ENCODE data around the gene ALOX15B.

ALOX15B gene

DNA sequence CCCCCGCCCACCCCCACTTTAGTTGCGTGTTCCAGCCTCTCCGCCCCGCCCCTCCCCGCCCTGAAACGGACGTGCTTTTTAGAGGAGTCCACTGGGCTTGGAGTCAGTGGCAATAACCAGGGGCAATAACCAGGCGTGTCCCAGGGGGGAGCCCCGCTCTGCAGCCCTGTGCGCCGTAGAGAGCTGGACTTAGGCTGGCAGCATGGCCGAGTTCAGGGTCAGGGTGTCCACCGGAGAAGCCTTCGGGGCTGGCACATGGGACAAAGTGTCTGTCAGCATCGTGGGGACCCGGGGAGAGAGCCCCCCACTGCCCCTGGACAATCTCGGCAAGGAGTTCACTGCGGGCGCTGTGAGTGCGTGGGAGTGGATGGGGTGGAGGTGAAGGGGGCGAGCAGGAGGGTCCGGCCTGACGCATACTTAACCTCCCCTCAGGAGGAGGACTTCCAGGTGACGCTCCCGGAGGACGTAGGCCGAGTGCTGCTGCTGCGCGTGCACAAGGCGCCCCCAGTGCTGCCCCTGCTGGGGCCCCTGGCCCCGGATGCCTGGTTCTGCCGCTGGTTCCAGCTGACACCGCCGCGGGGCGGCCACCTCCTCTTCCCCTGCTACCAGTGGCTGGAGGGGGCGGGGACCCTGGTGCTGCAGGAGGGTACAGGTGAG lies at the start of gene ALOX15B:
TSS of gene ALOX15B (plus strand) at position 106 of the 657 bp plus-strand sequence. CDS start at position 203, 97 bp downstream.
- DNase-seq = no peak

DNA sequence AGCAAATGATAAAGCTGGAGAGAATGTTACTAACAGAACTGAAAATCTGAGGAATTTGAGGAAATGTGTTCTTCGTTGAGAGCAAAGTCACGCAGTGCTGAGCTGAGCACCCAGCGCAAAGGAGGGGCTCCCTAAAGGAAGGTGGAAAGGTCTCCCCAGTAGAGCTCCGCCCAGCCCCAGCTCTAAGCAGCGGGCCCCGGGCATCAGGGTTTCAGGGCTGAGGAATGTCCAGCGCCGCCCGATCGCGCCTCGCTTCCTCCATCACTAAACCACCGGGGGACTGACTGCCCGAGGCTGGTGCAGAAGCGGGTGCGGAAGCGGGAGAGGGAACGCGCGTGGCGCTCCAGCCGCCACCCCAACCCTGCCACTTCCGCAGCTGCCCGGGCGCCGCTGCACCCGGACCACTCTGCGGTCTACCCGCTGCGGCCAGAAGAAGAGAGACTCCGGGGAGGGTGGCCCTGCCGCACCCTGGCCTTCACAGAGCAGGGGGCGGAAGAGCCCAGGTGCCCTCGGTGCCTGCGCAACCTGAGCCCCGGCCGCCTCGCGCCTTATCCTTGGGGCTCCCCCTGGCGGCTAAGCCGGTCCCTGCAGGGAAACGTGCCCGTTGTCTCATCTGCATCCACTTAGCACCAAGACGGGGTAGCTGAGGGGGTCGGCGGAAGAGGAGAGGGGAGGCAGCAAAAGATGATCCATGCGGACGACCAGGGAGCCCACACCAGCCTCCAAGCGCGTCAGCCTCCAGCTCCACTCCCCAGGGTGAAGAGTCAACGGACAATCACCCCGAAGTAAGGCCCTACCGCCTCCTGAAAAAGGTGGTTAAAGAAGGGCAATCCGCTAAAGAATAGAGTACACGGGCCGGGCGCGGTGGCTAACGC lies 48.8 kb upstream of the ALOX15B start:
- DNase-seq = no peak

- no peak for DNase-seq
These were observed 46.3 kb upstream of the ALOX15B start for GRCh38 chr17:7992516-7992915.

- DNase-seq = no peak
These were observed 45.9 kb upstream of the ALOX15B start for GRCh38 chr17:7992924-7993323.

- DNase-seq = no peak
These were observed 44.8 kb upstream of the ALOX15B start for GRCh38 chr17:7993972-7994589.

DNA sequence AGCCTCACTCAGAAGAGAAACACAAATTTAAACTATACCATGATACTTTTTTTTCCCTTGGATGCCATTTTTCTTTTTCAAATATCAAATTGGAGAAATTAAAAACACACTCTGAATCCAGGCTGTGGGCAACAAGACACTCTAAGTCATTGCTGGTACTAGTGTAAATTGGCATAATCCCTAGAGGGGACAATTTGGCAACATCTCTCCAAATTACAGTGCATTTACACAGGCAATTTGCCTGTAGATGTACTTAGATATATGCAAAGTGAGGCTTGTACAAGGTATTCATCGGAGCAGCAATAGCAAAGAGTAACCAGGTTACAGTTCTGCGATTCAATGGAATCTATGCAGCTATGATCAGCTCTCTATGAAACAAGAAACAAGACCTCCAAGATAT lies 43.1 kb upstream of the ALOX15B start:
- DNase-seq = no peak

DNA sequence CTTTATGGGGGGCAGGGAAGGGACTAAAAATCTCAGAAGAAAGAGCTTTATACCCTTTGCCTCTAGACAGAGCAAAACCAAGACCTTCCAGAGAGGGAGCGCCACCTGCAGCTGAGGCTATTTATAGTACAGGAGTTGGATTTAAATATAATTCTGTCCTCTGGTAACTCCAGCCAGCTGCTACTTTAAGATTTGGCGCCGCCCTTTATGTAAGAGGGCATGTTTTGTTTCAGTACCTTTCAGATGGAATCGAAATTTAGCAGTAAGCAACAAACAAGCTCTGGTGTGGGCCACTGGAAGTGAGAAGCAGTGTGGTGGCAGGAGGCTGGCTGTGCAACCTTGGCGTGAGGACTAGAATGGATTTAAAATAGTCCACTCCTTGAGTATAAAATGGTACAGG lies 41.7 kb upstream of the ALOX15B start:
- no peak for DNase-seq

DNA sequence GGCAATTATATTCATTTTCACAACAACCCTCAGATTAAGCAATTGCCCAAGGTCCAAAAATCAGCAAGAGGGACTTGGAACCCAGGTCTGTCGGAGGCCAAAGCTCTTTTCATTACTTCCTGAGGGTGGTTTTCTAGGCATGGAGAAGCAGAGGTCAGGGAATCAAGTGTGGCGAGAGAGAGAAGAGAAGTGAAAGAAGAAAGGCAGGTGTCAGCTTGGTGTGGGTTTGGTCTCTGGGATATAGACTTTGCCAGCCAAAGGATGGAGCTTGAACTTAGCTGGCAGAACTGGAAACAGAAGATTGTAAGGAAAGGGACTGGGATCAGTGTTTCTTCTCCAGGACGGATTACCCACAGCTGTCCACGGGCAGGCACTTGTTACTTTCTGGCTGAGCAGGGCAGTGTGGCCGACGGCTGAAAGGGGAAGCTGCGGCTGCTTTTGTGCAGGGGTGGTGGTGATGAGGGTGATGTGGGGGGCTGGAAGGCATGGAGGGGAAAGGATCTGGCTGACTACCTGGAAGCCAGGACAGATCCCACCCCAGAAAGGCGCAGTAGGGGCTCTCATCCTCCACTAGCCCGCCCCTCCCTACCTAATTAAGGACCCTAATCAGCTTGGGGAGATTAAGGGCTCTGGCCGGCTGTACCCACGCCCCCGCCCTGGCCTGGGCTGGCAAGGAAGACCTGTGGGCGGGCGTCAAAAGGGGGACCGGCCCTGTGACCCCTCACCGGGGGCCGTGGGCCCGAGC lies 36.7 kb upstream of the ALOX15B start, which contains the start of gene GUCY2D:
TSS of gene GUCY2D (plus strand) at position 640 of the 745 bp plus-strand sequence. CDS start 433 bp downstream, outside the sequence.
- no peak for DNase-seq

GRCh38 chr17:8002721-8003593 lies 35.9 kb upstream of the ALOX15B start:
- DNase-seq = no peak

- DNase-seq = no peak
These were observed 35.2 kb upstream of the ALOX15B start for GRCh38 chr17:8003594-8004181.

DNA sequence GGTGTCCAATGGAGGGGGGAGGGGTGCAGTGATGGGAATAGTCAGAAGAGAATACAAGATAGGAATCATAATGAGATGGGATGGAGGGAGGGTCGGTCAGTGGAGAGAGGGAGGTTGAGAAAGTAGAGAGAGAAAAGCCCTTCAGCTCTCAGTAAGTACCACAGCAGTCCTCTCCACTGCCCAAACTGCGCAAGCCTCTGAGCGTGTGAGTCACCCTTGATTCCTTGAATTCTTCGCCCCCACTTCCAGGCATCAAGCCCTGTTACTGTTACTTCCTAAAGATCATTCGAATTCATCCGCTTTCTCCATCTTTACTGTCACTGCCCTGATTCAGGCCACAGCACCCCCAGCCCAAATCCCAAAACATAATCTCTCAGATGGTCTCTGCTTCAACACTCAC lies 34.0 kb upstream of the ALOX15B start:
- DNase-seq = no peak

- DNase-seq = no peak
These were observed 33.5 kb upstream of the ALOX15B start for GRCh38 chr17:8005357-8005756.

DNA sequence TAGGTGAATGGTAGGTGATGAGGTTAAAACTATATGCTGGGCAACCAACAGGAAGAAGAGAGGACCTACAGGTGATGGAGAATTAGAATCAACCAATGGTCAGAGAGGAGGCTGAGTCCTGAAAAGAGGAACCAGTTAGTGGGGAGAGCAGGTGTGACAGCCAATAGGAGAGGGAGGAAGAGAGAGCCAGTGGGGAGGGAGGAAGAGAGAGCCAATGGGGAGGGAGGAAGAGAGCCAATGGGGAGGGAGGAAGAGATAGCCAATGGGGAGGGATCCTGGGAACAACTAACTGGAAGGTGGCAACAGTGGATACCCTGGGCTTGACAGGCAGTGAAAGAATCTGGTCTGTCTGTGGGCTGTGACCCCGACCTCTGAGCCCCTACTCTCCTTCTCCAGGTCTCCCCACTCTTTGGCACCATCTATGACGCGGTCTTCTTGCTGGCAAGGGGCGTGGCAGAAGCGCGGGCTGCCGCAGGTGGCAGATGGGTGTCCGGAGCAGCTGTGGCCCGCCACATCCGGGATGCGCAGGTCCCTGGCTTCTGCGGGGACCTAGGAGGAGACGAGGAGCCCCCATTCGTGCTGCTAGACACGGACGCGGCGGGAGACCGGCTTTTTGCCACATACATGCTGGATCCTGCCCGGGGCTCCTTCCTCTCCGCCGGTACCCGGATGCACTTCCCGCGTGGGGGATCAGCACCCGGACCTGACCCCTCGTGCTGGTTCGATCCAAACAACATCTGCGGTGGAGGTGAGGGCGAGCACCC lies 32.7 kb upstream of the ALOX15B start:
- no peak for DNase-seq

DNA sequence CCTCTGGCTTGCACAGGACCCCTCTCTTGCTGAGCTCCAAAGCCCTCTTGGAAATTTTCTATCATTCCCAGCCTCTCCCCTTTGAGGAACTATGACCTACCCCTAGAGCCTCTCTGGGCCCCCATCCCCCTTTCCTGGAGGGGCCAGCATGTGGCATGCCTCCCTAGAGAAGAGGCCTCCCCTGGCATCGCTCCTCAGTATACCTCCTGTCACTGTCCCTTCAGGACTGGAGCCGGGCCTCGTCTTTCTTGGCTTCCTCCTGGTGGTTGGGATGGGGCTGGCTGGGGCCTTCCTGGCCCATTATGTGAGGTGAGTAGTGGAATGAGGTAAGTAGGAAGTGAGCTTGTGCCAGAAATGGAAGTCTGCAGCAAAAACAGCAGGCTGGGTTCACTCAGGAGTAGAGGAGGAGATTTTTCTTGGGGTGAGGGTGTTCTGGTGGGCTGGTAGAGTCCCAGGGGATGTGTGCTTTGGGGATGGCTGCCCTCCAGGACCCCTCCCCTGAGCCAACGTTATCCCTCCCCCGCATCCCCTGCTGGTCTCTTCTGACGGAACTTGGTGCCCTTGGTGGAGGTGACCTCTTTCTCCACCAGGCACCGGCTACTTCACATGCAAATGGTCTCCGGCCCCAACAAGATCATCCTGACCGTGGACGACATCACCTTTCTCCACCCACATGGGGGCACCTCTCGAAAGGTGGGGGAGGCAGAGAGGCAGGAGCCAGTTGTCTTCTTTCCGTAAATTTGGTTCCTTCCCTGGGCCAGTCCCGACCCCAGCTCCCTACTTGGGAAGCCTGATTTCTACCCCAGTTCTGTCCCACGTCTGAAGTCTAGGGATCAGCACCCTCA lies 31.8 kb upstream of the ALOX15B start:
- no peak for DNase-seq

GRCh38 chr17:8007836-8008235 lies 31.0 kb upstream of the ALOX15B start:
- no peak for DNase-seq

- no peak for DNase-seq
These were observed 26.7 kb upstream of the ALOX15B start for GRCh38 chr17:8012045-8012580.

GRCh38 chr17:8012996-8013640 lies 25.7 kb upstream of the ALOX15B start:
- DNase-seq = no peak

DNA sequence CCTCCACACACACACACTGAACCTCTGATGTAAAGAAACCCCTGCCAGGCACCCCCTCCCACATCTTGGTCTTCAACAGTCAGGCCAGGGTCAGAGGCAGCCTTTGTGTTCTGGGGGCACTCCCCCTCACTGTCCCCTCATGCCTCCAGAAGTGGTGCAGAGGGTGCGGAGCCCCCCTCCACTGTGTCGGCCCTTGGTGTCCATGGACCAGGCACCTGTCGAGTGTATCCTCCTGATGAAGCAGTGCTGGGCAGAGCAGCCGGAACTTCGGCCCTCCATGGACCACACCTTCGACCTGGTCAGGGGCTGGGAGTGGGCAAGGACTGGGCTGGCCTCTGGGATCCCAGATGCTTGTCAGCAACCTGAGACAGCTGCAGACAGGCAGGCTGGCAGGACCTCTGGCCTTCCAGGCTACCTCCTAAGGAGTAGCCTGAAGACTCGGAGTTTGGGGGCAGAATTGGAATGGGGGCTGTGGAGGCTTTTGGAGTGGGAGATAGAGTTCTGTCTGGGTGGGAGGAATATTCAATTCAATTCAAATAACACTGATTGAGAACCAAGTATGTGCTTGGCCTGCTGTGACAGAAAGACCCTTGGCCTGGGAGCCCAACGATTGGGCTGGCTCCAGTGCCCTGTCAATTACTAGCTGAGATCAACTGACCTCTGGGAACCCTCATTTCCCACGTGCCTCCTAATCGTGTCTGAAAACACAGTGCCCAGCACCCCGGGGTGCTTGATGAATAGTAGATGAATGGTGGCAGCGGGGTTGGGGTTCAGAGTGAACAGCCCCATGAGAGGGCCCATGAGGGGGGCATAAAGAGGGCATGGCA lies 24.9 kb upstream of the ALOX15B start:
- no peak for DNase-seq
